OCI-LY7 (cell line): ENCODE results near the gene PYDC1. TPM values are rescaled to one million over a fixed set of nuclear protein-coding genes. Genes with fewer than 3 reads are reported as not detected.

Experiments used
- BruUV-seq: library from RNA; stranded (reverse); fragments of 400-500 nt; replicated peaks from 2 replicates; lab custom pipeline; 2021; lab: Mats Ljungman, UMichigan
- CTCF ChIA-PET: fragments of 300-600 bp; sonication (Branson Sonifier 250); formaldehyde crosslinking; loops from one replicate; lab custom pipeline; 2022; ENCODE audit warnings: antibody characterized with exemption; ENCODE audit not compliant: unreplicated experiment; lab: Charles Lee
- POLR2A ChIA-PET: fragments of 300-600 bp; sonication (Branson Sonifier 250); formaldehyde crosslinking; loops from one replicate; lab custom pipeline; 2022; ENCODE audit warnings: antibody characterized with exemption; lab: Charles Lee
- DNase-seq: peaks from one replicate; pipeline ENCODE4 v3.0.0-alpha.2; 2015; ENCODE audit warnings: low spot score
- H2AFZ ChIP-seq: fragments of 200-600 bp; sonication (generic), shearing (Covaris generic); 2 replicates; pipeline ENCODE4 v1.6.1; 2014; ENCODE audit warnings: mild to moderate bottlenecking, antibody characterized with exemption, low read length, moderate library complexity
- H3K27ac ChIP-seq: fragments of 200-600 bp; sonication (generic); 2 replicates; pipeline ENCODE4 v1.5.1; 2014; ENCODE audit warnings: mixed run types, low read depth, mild to moderate bottlenecking, moderate library complexity, low read length, inconsistent platforms; ENCODE audit not compliant: poor library complexity, severe bottlenecking
- H3K36me3 ChIP-seq: fragments of 200-600 bp; sonication (generic); 2 replicates; pipeline ENCODE4 v1.6.1; 2014; ENCODE audit warnings: mild to moderate bottlenecking, antibody characterized with exemption, low read length, moderate library complexity, mixed read lengths; ENCODE audit not compliant: insufficient read depth
- H3K4me1 ChIP-seq: fragments of 200-600 bp; sonication (generic); 2 replicates; pipeline ENCODE4 v1.5.1; 2014; ENCODE audit warnings: mild to moderate bottlenecking, low read length; ENCODE audit not compliant: insufficient read depth, poor library complexity, severe bottlenecking
- H3K4me2 ChIP-seq: fragments of 200-600 bp; sonication (generic); 2 replicates; pipeline ENCODE4 v1.6.1; 2014; ENCODE audit warnings: mild to moderate bottlenecking, low read length
- H3K4me3 ChIP-seq: fragments of 200-600 bp; sonication (generic); 2 replicates; pipeline ENCODE4 v1.5.1; 2014; ENCODE audit warnings: mild to moderate bottlenecking, low read depth, low read length; ENCODE audit not compliant: poor library complexity, severe bottlenecking
- H3K79me2 ChIP-seq: fragments of 200-600 bp; sonication (generic); 2 replicates; pipeline ENCODE4 v1.6.1; 2016; ENCODE audit warnings: low read depth, mild to moderate bottlenecking, low read length, moderate library complexity, mixed read lengths; ENCODE audit not compliant: insufficient read depth
- H3K9me2 ChIP-seq: fragments of 200-600 bp; sonication (generic); 2 replicates; pipeline ENCODE4 v1.6.1; 2016; ENCODE audit warnings: mild to moderate bottlenecking, low read length, mixed read lengths; ENCODE audit not compliant: insufficient read depth
- H3K9me3 ChIP-seq: fragments of 200-600 bp; sonication (generic); 2 replicates; pipeline ENCODE4 v1.6.1; 2014; ENCODE audit warnings: mild to moderate bottlenecking, mixed run types, low read length, mixed read lengths
- H4K20me1 ChIP-seq: fragments of 200-600 bp; sonication (generic); 2 replicates; pipeline ENCODE4 v1.6.1; 2014; ENCODE audit warnings: mild to moderate bottlenecking, antibody characterized with exemption, low read length, moderate library complexity, mixed read lengths; ENCODE audit not compliant: insufficient read depth
- CTCF ChIP-seq: fragments of 200-600 bp; sonication (generic); conservative IDR thresholded peaks from 2 replicates; pipeline ENCODE4 v1.5.1; 2014; ENCODE audit warnings: mild to moderate bottlenecking, antibody characterized with exemption, low read length, moderate library complexity, mixed read lengths
- EZH2phosphoT487 ChIP-seq: fragments of 200-600 bp; sonication (generic); IDR thresholded peaks from 2 replicates; pipeline ENCODE4 v1.6.1; 2018; ENCODE audit warnings: low read depth, borderline replicate concordance, mild to moderate bottlenecking, mixed run types, antibody characterized with exemption, low read length, moderate library complexity, mixed read lengths
- intact Hi-C: fragments of 100-400 bp; cut with micrococcal nuclease; formaldehyde crosslinking; loops from one replicate; pipeline ENCODE4 v1.10.0; 2022; ENCODE audit not compliant: unreplicated experiment
- total RNA-seq, 2 experiments: library from RNA; depleted of rRNA in 1 of 2; stranded (reverse); fragments of >200 nt in 1 of 2; shearing (Covaris generic) in 1 of 2; gene quantifications; 2 replicates each; pipeline ENCODE4 v1.2.3, GENCODE V29; 2014 to 2022

Gene PYDC1
- total RNA-seq, 2 experiments from 2014 or later = not detected

- CTCF ChIA-PET = no interaction called here
- POLR2A ChIA-PET = interaction anchor here (0.6 to 0.7 kb wide), 2 partner anchors 12 to 224 kb away, joined by 3 read pairs; no protein-coding TSS in a partner anchor
- Histone ChIP-seq H3K79me2 (no peaks in the 10 kb centered on the region), H2AFZ (no peak overlapping the region), H3K4me2 (no peak overlapping the region), H3K4me1 (no peaks in the 10 kb centered on the region), H4K20me1 (no peaks in the 10 kb centered on the region), H3K27ac (no peak overlapping the region), H3K9me2 (no peaks in the 10 kb centered on the region), H3K36me3 (no peaks in the 10 kb centered on the region), H3K9me3 (no peaks in the 10 kb centered on the region), H3K4me3 (no peak overlapping the region)
- BruUV-seq = no TSS peak
- TF ChIP-seq EZH2phosphoT487 (no peak), CTCF (no peak)
- no peak for DNase-seq
- intact Hi-C loops = no loop called here
Observed at GRCh38 chr16:31223044-31223443, 6.1 kb upstream of the PYDC1 start.

- ChIA-PET CTCF (no interaction called here), POLR2A (interaction anchor here (0.7 kb wide), 1 partner anchor 192 kb away, joined by 3 read pairs; no protein-coding TSS in a partner anchor)
- Histone ChIP-seq H3K27ac (no peak overlapping the region), H3K4me2 (no peak overlapping the region), H4K20me1 (no peaks in the 10 kb centered on the region), H3K79me2 (no peaks in the 10 kb centered on the region), H3K36me3 (no peaks in the 10 kb centered on the region), H2AFZ (no peak overlapping the region), H3K4me1 (no peaks in the 10 kb centered on the region), H3K9me2 (no peaks in the 10 kb centered on the region), H3K9me3 (no peaks in the 10 kb centered on the region), H3K4me3 (no peak overlapping the region)
- TF ChIP-seq CTCF (no peak), EZH2phosphoT487 (no peak)
- no peak for DNase-seq
- intact Hi-C loops = no loop called here
- no TSS peak for BruUV-seq
Observed at GRCh38 chr16:31221357-31222160, 4.6 kb upstream of the PYDC1 start.

DNA sequence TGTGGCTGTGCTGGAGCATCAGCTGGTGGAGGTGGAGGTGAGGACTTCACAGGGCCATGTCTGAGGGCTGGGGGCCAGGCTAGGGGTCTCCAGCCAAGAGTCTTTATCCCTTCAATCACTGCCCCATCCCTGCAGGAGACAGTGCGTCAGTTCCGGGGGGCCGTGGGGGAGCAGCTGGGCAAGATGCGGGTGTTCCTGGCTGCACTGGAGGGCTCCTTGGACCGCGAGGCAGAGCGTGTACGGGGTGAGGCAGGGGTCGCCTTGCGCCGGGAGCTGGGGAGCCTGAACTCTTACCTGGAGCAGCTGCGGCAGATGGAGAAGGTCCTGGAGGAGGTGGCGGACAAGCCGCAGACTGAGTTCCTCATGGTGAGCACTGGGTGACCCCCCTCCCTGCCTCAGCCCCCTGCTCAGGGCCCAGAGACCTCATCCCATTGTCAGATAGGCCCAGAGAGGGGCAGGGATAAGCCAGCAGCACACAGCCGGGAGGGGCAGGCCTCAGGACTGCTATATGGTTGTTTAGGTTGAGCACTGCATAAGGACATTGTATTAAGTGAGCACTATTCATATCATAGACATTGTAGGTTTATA is 2.3 kb upstream of the PYDC1 start:
- intact Hi-C loops = no loop called here
- TF ChIP-seq EZH2phosphoT487 (no peak), CTCF (no peak)
- Histone ChIP-seq H3K4me1 (no peaks in the 10 kb centered on the region), H3K36me3 (no peaks in the 10 kb centered on the region), H4K20me1 (no peaks in the 10 kb centered on the region), H3K9me2 (no peaks in the 10 kb centered on the region), H3K4me2 (no peak overlapping the region), H3K27ac (no peak overlapping the region), H3K9me3 (no peaks in the 10 kb centered on the region), H3K79me2 (no peaks in the 10 kb centered on the region), H3K4me3 (no peak overlapping the region), H2AFZ (no peak overlapping the region)
- ChIA-PET CTCF (no interaction called here), POLR2A (no interaction called here)
- no TSS peak for BruUV-seq
- no peak for DNase-seq
